ENCODE measurements around the gene EMILIN3. TPM values are rescaled to one million over a fixed set of nuclear protein-coding genes. Genes with fewer than 3 reads are reported as not detected.

EMILIN3 gene
- total RNA-seq, 2 donors from 2014 or later = not detected

GRCh38 chr20:41395667-41396664 lies 29.3 kb upstream of the EMILIN3 start:
- ATAC-seq (replicated peaks in 1 of 2) = peak in 1 of 2 donors; percentile 17
- H3K27me3 Mint-ChIP-seq (ENCODE audit: low read depth) = no peaks in the 10 kb centered on the region
- DNase-seq = no peak
- no peaks in the 10 kb centered on the region for H3K4me1 Mint-ChIP-seq (ENCODE audit: low read depth)
- H3K9me3 Mint-ChIP-seq = no peaks in the 10 kb centered on the region
- no peaks in the 10 kb centered on the region for H3K36me3 Mint-ChIP-seq (ENCODE audit: insufficient read depth in 2 of 2)
- H3K27ac Mint-ChIP-seq = no peak overlapping the region
- no peak overlapping the region for H3K4me3 Mint-ChIP-seq

GRCh38 chr20:41394931-41395666 lies 28.5 kb upstream of the EMILIN3 start:
- DNase-seq = no peak
- Mint-ChIP-seq H3K27me3 (ENCODE audit: low read depth) (no peaks in the 10 kb centered on the region), H3K4me3 (no peak overlapping the region), H3K9me3 (no peaks in the 10 kb centered on the region), H3K36me3 (ENCODE audit: insufficient read depth in 2 of 2) (no peaks in the 10 kb centered on the region), H3K27ac (no peak overlapping the region), H3K4me1 (ENCODE audit: low read depth) (no peaks in the 10 kb centered on the region)
- peak in 1 of 2 donors; percentile 21 for ATAC-seq (replicated peaks in 1 of 2)

DNA sequence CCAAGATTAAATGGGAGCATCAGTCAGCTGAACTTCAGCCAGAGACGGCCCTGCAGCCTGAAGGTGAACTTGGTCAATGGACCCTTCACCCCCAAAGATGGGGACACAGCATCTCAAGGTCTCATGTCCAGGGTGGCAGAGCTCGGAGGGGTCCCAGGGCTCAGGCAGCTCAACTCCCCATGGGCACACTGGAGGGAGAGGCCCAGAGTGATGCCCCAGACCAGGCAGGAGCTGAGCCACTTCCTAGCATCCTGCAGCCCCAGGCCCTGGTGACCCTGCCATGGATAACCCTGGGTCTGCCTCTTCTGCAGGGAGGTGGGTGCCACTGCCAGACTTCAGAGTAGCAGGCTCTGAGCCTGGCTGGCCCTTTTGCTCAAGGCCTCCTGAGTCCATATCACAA lies 27.5 kb upstream of the EMILIN3 start:
- H3K9me3 Mint-ChIP-seq = no peaks in the 10 kb centered on the region
- H3K27me3 Mint-ChIP-seq (ENCODE audit: low read depth) = no peaks in the 10 kb centered on the region
- H3K36me3 Mint-ChIP-seq (ENCODE audit: insufficient read depth in 2 of 2) = no peaks in the 10 kb centered on the region
- DNase-seq (no peak), ATAC-seq (replicated peaks in 1 of 2) (no peak)
- H3K4me1 Mint-ChIP-seq (ENCODE audit: low read depth) = no peaks in the 10 kb centered on the region
- H3K27ac Mint-ChIP-seq = no peak overlapping the region
- no peak overlapping the region for H3K4me3 Mint-ChIP-seq

DNA sequence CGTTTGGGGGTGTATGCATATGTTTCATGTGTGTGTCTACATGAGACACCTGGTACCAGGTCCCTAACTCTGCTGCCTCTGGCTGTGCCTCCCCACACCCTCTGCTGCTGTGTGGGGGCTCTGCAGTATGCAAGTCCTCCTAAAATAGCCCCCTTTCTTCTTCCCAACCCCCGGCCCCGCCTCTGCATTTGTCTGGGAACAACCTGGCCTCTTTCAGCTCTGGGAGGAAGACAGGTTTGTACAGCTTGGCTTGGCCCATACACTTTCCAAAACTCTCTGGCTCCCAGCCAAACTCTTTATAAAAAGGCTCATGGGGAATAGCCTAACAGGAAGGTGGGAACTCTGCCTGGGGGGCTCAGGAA lies 27.1 kb upstream of the EMILIN3 start:
- Mint-ChIP-seq H3K4me3 (no peak overlapping the region), H3K27me3 (ENCODE audit: low read depth) (no peaks in the 10 kb centered on the region), H3K4me1 (ENCODE audit: low read depth) (no peaks in the 10 kb centered on the region), H3K27ac (no peak overlapping the region), H3K9me3 (no peaks in the 10 kb centered on the region), H3K36me3 (ENCODE audit: insufficient read depth in 2 of 2) (no peaks in the 10 kb centered on the region)
- DNase-seq (no peak), ATAC-seq (replicated peaks in 1 of 2) (no peak)

GRCh38 chr20:41392871-41393704 lies 26.5 kb upstream of the EMILIN3 start:
- DNase-seq = no peak
- Mint-ChIP-seq H3K9me3 (no peaks in the 10 kb centered on the region), H3K27ac (no peak overlapping the region), H3K4me3 (no peak overlapping the region), H3K4me1 (ENCODE audit: low read depth) (no peaks in the 10 kb centered on the region), H3K27me3 (ENCODE audit: low read depth) (no peaks in the 10 kb centered on the region), H3K36me3 (ENCODE audit: insufficient read depth in 2 of 2) (no peaks in the 10 kb centered on the region)
- ATAC-seq (replicated peaks in 1 of 2) = no peak

GRCh38 chr20:41392295-41392694 lies 25.7 kb upstream of the EMILIN3 start:
- no peak overlapping the region for H3K4me3 Mint-ChIP-seq
- DNase-seq (no peak), ATAC-seq (replicated peaks in 1 of 2) (no peak)
- no peaks in the 10 kb centered on the region for H3K27me3 Mint-ChIP-seq (ENCODE audit: low read depth)
- no peaks in the 10 kb centered on the region for H3K4me1 Mint-ChIP-seq (ENCODE audit: low read depth)
- no peaks in the 10 kb centered on the region for H3K36me3 Mint-ChIP-seq (ENCODE audit: insufficient read depth in 2 of 2)
- no peak overlapping the region for H3K27ac Mint-ChIP-seq
- H3K9me3 Mint-ChIP-seq = no peaks in the 10 kb centered on the region

DNA sequence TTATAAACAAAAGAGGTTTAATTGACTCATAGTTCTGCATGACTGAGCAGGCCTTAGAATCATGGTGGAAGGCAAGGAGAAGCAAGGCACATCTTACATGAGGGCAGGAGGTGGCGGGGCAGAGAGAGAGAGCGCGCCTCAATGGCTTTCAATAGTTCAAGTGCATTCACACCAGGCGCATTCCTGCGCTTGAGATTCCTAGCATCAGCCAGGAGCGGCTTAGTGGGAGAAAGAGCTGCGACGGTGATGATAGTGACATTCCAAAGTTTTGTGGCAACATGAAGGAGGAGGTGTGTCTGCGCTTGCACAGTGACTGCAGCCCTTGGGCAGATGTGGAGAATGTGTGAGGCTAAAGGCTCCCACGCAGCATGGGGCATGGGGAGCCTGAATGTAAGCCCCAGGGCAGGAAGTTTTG lies 25.0 kb upstream of the EMILIN3 start:
- H3K27me3 Mint-ChIP-seq (ENCODE audit: low read depth) = no peaks in the 10 kb centered on the region
- H3K4me3 Mint-ChIP-seq = no peak overlapping the region
- H3K4me1 Mint-ChIP-seq (ENCODE audit: low read depth) = no peaks in the 10 kb centered on the region
- no peaks in the 10 kb centered on the region for H3K36me3 Mint-ChIP-seq (ENCODE audit: insufficient read depth in 2 of 2)
- DNase-seq (no peak), ATAC-seq (replicated peaks in 1 of 2) (no peak)
- H3K27ac Mint-ChIP-seq = no peak overlapping the region
- no peaks in the 10 kb centered on the region for H3K9me3 Mint-ChIP-seq

- Mint-ChIP-seq H3K27me3 (ENCODE audit: low read depth) (no peaks in the 10 kb centered on the region), H3K9me3 (no peaks in the 10 kb centered on the region), H3K36me3 (ENCODE audit: insufficient read depth in 2 of 2) (no peaks in the 10 kb centered on the region), H3K4me1 (ENCODE audit: low read depth) (no peaks in the 10 kb centered on the region), H3K27ac (no peak overlapping the region), H3K4me3 (no peak overlapping the region)
- DNase-seq (no peak), ATAC-seq (replicated peaks in 1 of 2) (no peak)
These were observed 24.3 kb upstream of the EMILIN3 start for GRCh38 chr20:41390889-41391288.

GRCh38 chr20:41387444-41387851 lies 20.8 kb upstream of the EMILIN3 start:
- Mint-ChIP-seq H3K9me3 (peaks cover 0 to 2% of the 10 kb centered on the region in 2 donors), H3K27ac (no peak overlapping the region), H3K36me3 (ENCODE audit: insufficient read depth in 2 of 2) (no peaks in the 10 kb centered on the region), H3K4me3 (no peak overlapping the region), H3K27me3 (ENCODE audit: low read depth) (no peaks in the 10 kb centered on the region), H3K4me1 (ENCODE audit: low read depth) (no peaks in the 10 kb centered on the region)
- DNase-seq = no peak
- no peak for ATAC-seq (replicated peaks in 1 of 2)

GRCh38 chr20:41386502-41387427 lies 20.1 kb upstream of the EMILIN3 start:
- H3K27me3 Mint-ChIP-seq (ENCODE audit: low read depth) = no peaks in the 10 kb centered on the region
- DNase-seq (no peak), ATAC-seq (replicated peaks in 1 of 2) (no peak)
- no peak overlapping the region for H3K4me3 Mint-ChIP-seq
- H3K36me3 Mint-ChIP-seq (ENCODE audit: insufficient read depth in 2 of 2) = no peaks in the 10 kb centered on the region
- peaks cover 0 to 2% of the 10 kb centered on the region in 2 donors for H3K9me3 Mint-ChIP-seq
- H3K27ac Mint-ChIP-seq = no peak overlapping the region
- no peaks in the 10 kb centered on the region for H3K4me1 Mint-ChIP-seq (ENCODE audit: low read depth)

GRCh38 chr20:41382791-41383305 lies 16.2 kb upstream of the EMILIN3 start:
- H3K9me3 Mint-ChIP-seq = peaks cover 0 to 2% of the 10 kb centered on the region in 2 donors
- H3K27me3 Mint-ChIP-seq (ENCODE audit: low read depth) = peaks cover 2% of the 10 kb centered on the region
- ATAC-seq (replicated peaks in 1 of 2) = no peak
- H3K36me3 Mint-ChIP-seq (ENCODE audit: insufficient read depth in 2 of 2) = no peaks in the 10 kb centered on the region
- no peaks in the 10 kb centered on the region for H3K4me1 Mint-ChIP-seq (ENCODE audit: low read depth)
- no peak overlapping the region for H3K4me3 Mint-ChIP-seq
- DNase-seq = no peak
- H3K27ac Mint-ChIP-seq = no peak overlapping the region
